GM12878 (cell line): ENCODE results near the gene LRRC45. TPM values are rescaled to one million over a fixed set of nuclear protein-coding genes. Genes with fewer than 3 reads are reported as not detected.

Experiments used
- ATAC-seq: fragments of 200-7000 bp; cut with Tn5 transposase; 3 replicates; pipeline ENCODE4 v1.9.1; 2020; ENCODE audit warnings: mild to moderate bottlenecking, moderate library complexity
- BruUV-seq: library from RNA; stranded (reverse); fragments of 400-500 nt; replicated peaks from 2 replicates; lab custom pipeline; 2021; lab: Mats Ljungman, UMichigan
- CTCF ChIA-PET: fragments of 300-600 bp; sonication (Branson Sonifier 250); formaldehyde crosslinking; extraction: SDS; loops from one replicate; lab custom pipeline; 2021; ENCODE audit warnings: inconsistent platforms; lab: Yijun Ruan, JAX
- POLR2A ChIA-PET: fragments of 350-600 bp; formaldehyde crosslinking; extraction: SDS; loops from one replicate; lab custom pipeline; 2021; ENCODE audit warnings: inconsistent platforms; lab: Charles Lee
- RAD21 ChIA-PET: fragments of 300-600 bp; sonication (Branson Sonifier 250); formaldehyde crosslinking; loops from one replicate; lab custom pipeline; 2023; ENCODE audit warnings: antibody characterized with exemption; ENCODE audit not compliant: unreplicated experiment; lab: Charles Lee
- SMC1A ChIA-PET: fragments of 300-600 bp; sonication (Branson Sonifier 250); formaldehyde crosslinking; loops from one replicate; lab custom pipeline; 2023; ENCODE audit not compliant: unreplicated experiment, uncharacterized antibody; lab: Charles Lee
- DNase-seq: peaks from one replicate; pipeline ENCODE4 v3.0.0-alpha.2; 2011; ENCODE audit warnings: low read depth, low spot score
- FAIRE-seq: peaks from 3 replicates; lab custom pipeline; 2011; peaks lifted over from hg19 to GRCh38; lab: Jason Lieb, UNC
- H2AFZ ChIP-seq: 2 replicates; pipeline ENCODE4 v1.6.0; 2011; ENCODE audit warnings: low read depth, low read length, control low read depth; ENCODE audit not compliant: control insufficient read depth
- H3K27ac ChIP-seq: 2 replicates; pipeline ENCODE4 v1.5.1; 2011; ENCODE audit warnings: control low read depth; ENCODE audit not compliant: control insufficient read depth, insufficient read depth
- H3K27me3 ChIP-seq, 2 experiments: replicated peaks in 1 of 2; 2 replicates each; pipeline versions ENCODE4 v1.6.0 to v1.6.1; 2011; ENCODE audit warnings: low read length in 1 of 2; ENCODE audit not compliant: control insufficient read depth in 2 of 2, insufficient read depth in 2 of 2
- H3K36me3 ChIP-seq, 2 experiments: 2 replicates each; pipeline ENCODE4 v1.5.1; 2011; ENCODE audit warnings: low read length in 1 of 2; ENCODE audit not compliant: control insufficient read depth in 2 of 2, insufficient read depth in 2 of 2
- H3K4me1 ChIP-seq: 2 replicates; pipeline ENCODE4 v1.6.1; 2011; ENCODE audit warnings: mild to moderate bottlenecking, low read length, moderate library complexity, mixed read lengths; ENCODE audit not compliant: control insufficient read depth, insufficient read depth
- H3K4me2 ChIP-seq: 2 replicates; pipeline ENCODE4 v1.6.0; 2011; ENCODE audit warnings: control low read depth; ENCODE audit not compliant: control insufficient read depth, insufficient read depth
- H3K4me3 ChIP-seq: fragments of 200-600 bp; sonication (generic); 2 replicates; pipeline ENCODE4 v1.5.1; 2016
- H3K79me2 ChIP-seq: 2 replicates; pipeline ENCODE4 v1.6.0; 2011; ENCODE audit warnings: low read length; ENCODE audit not compliant: control insufficient read depth, insufficient read depth
- H3K9ac ChIP-seq: 2 replicates; pipeline ENCODE4 v1.8.0; 2011; ENCODE audit warnings: low read length, control low read depth, mixed read lengths; ENCODE audit not compliant: control insufficient read depth, insufficient read depth
- H3K9me3 ChIP-seq: replicated peaks from 3 replicates; pipeline ENCODE4 v1.5.1; 2011; ENCODE audit warnings: mild to moderate bottlenecking, low read length; ENCODE audit not compliant: control insufficient read depth, insufficient read depth
- H4K20me1 ChIP-seq: 2 replicates; pipeline ENCODE4 v1.6.0; 2011; ENCODE audit not compliant: control insufficient read depth, insufficient read depth
- ASH2L ChIP-seq: fragments of 300-600, 200-600 bp; sonication (generic); IDR thresholded peaks from 2 replicates; pipeline ENCODE4 v1.6.1; 2017; ENCODE audit warnings: low read depth, mild to moderate bottlenecking, borderline replicate concordance
- ATF3 ChIP-seq: IDR thresholded peaks from 2 replicates; pipeline ENCODE4 v1.6.1; 2011; ENCODE audit warnings: low read depth, mild to moderate bottlenecking, low read length, moderate library complexity, borderline replicate concordance; ENCODE audit errors: extremely low read depth
- CREM ChIP-seq: IDR thresholded peaks from 2 replicates; pipeline ENCODE4 v1.6.1; 2014; ENCODE audit warnings: antibody characterized with exemption, low read depth
- DPF2 ChIP-seq: fragments of 450-650 bp; IDR thresholded peaks from 2 replicates; pipeline ENCODE4 v1.6.1; 2017; ENCODE audit warnings: mild to moderate bottlenecking
- NR2C2 ChIP-seq: IDR thresholded peaks from 2 replicates; pipeline ENCODE4 v1.6.1; 2011; ENCODE audit warnings: borderline replicate concordance, low read depth; ENCODE audit not compliant: control insufficient read depth, insufficient read length
- PAX8 ChIP-seq: fragments of 450-650 bp; IDR thresholded peaks from 2 replicates; pipeline ENCODE4 v1.6.1; 2017; ENCODE audit warnings: mild to moderate bottlenecking, moderate library complexity
- PML ChIP-seq: IDR thresholded peaks from 2 replicates; pipeline ENCODE4 v1.6.1; 2012; ENCODE audit warnings: low read length, inconsistent platforms
- RBBP5 ChIP-seq: fragments of 200-600 bp; sonication (generic); conservative IDR thresholded peaks from 2 replicates; pipeline ENCODE4 v1.6.1; 2016
- RELA ChIP-seq: fragments of 450-650 bp; IDR thresholded peaks from 2 replicates; pipeline ENCODE4 v1.8.0; 2014; ENCODE audit warnings: borderline replicate concordance; ENCODE audit not compliant: partially characterized antibody
- ZNF592 ChIP-seq: fragments of 450-650 bp; IDR thresholded peaks from 2 replicates; pipeline ENCODE4 v1.6.1; 2017; ENCODE audit warnings: mild to moderate bottlenecking, moderate library complexity
- ZSCAN29 ChIP-seq: fragments of 450-650 bp; IDR thresholded peaks from 2 replicates; pipeline ENCODE4 v1.6.1; 2017; ENCODE audit warnings: mild to moderate bottlenecking, moderate library complexity
- WGBS: methylation state at CpG from one replicate; pipeline ENCODE4 v1.1.6; 2016; ENCODE audit warnings: low lambda C conversion rate; ENCODE audit not compliant: insufficient replicate concordance, insufficient coverage; ENCODE audit errors: missing lambda C conversion rate; 5-methylcytosine and 5-hydroxymethylcytosine counted together
- in situ Hi-C: fragments of 300-500 bp; cut with MboI; formaldehyde crosslinking; loops from 9 replicates; pipeline ENCODE4 v1.14.3; 2018; ENCODE audit warnings: mixed read lengths
- intact Hi-C: fragments of 100-400 bp; cut with micrococcal nuclease; formaldehyde crosslinking; loops from one replicate; pipeline ENCODE4 v1.14.2; 2022; ENCODE audit not compliant: unreplicated experiment
- polyA plus RNA-seq, 11 experiments: library from polyadenylated mRNA; depleted of rRNA in 4 of 11; unstranded in 6 of 11; stranded (reverse) in 5 of 11; fragments of >200 nt; fragmentation: Nextera tagmentation in 4 of 11; fragmentation: Illumina TruSeq in 1 of 11; extraction: Ambion mirVana in 4 of 11; extraction: Trizol in 1 of 11; gene quantifications; 1 replicate in 1 of 11; 2 replicates in 10 of 11; pipeline versions ENCODE4 v1.2.1 to v1.2.3, GENCODE V29; 2011 to 2016; ENCODE audit warnings: inconsistent platforms in 2 of 11, missing spikeins in 2 of 11, low read depth in 1 of 11
- total RNA-seq, 4 experiments: library from RNA; depleted of rRNA in 3 of 4; stranded (reverse); fragments of >200 nt in 3 of 4; fragmentation: Illumina TruSeq in 1 of 4; extraction: Trizol in 1 of 4; gene quantifications; 2 replicates each; pipeline versions ENCODE4 v1.2.1 to v1.2.3, GENCODE V29; 2013 to 2021
- TF ChIP-seq, protein P1 (sequence below): fragments of 450-650 bp; IDR thresholded peaks from 2 replicates; pipeline ENCODE4 v1.6.1; 2017; ENCODE audit warnings: antibody characterized with exemption, mild to moderate bottlenecking, moderate library complexity
- TF ChIP-seq, protein P2 (sequence below), 3 experiments: IDR thresholded peaks in 2 of 3; conservative IDR thresholded peaks in 1 of 3; 2 replicates each; pipeline ENCODE4 v1.5.1; 2011; ENCODE audit warnings: low read depth in 3 of 3, low read length in 3 of 3, mild to moderate bottlenecking in 3 of 3, control low read depth in 2 of 3, moderate library complexity in 2 of 3, inconsistent platforms in 1 of 3, mixed read lengths in 1 of 3; ENCODE audit not compliant: control insufficient read depth in 2 of 3, insufficient read depth in 1 of 3; ENCODE audit errors: extremely low read depth in 1 of 3

The LRRC45 gene
- total and polyA plus RNA-seq, 10 of the 15 experiments (the other 5 are each of a cell fraction or from before 2014, with no cell fraction given) = 0.03 to 27.7 (median 10.4) TPM

DNA sequence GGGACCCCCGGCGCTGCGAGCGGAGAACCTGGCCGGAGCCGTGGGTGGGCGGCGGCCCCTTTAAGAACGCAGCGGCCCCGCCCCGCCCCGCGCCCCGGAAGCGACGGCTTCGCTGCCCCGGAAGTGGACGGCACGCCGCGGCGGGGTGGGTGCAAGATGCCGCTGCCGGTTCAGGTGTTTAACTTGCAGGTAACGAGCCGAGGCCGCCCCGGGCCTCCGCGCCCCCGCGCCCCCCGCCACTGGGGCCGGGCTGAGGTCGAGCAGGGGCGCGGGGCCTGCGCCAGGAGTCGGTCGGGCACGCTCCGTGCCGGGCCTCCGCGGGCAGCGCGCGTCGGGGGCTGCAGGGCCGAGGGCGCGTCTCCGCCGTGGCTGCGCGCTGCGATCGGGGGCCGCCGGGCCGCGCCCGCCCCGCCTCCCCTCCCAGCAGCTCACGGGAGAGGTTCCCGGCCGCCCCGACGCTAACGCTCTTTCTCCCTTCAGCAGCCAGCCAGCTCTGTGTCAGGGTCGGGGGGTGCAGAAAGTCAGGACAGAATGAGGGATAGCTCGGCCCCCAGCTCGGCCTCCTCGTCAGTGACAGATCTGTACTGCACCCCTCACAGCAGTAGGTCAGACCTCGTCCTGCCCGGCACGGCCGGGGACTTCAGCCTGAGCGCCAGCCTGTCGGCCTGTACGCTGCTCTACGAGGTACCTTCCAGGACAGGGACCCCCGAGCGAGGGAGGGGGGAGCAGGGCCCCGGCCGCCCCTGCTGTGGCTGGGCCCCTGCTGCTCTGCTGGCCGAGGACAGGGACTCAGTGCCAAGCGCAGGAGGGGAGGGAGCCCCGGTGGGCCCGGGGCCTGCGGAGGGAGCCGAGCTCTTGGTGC, 28.9 kb downstream of the LRRC45 start, which contains the start of the genes GPS1 and RFNG:
Gene GPS1, plus strand, starts transcription at position 123 of the 862 bp plus-strand sequence. Its CDS starts 34 bp downstream, at position 157.
Gene RFNG, minus strand, starts transcription at position 36 of the 862 bp plus-strand sequence. CDS start 45 bp downstream, outside the sequence.
- H3K27ac ChIP-seq = peak within 1 kb of the TSS; percentile 52
- H3K9ac ChIP-seq = peak within 1 kb of the TSS; percentile 80
- in situ Hi-C loops (no loop called here), intact Hi-C loops (loop anchor here (5.0 kb wide), 1 partner anchor 45 kb away; the partner anchor contains the start of gene FASN)
- peaks cover 0 to 14% of the 10 kb centered on the region in 2 experiments for H3K36me3 ChIP-seq
- ATAC-seq (peak; percentile 94), FAIRE-seq (no peak), DNase-seq (no peak)
- H3K4me2 ChIP-seq = peak within 1 kb of the TSS; percentile 90
- H3K9me3 ChIP-seq = no peaks in the 10 kb centered on the region
- H3K4me3 ChIP-seq = peak within 1 kb of the TSS; percentile 83
- CTCF ChIA-PET = interaction anchor here (0.6 to 1.2 kb wide), 2 partner anchors 14 to 16 kb away, joined by 3 to 4 read pairs; partner anchors contain the start of gene DCXR
- H3K4me1 ChIP-seq = peaks cover 4% of the 10 kb centered on the region
- no peaks in the 10 kb centered on the region for H4K20me1 ChIP-seq
- RAD21 ChIA-PET = interaction anchor here (1.0 kb wide), 1 partner anchor 54 kb away, joined by 3 read pairs; no protein-coding TSS in a partner anchor
- WGBS = 4% methylated on average over 32 of the region's 94 CpGs
- BruUV-seq = TSS peak; percentile 72
- POLR2A ChIA-PET = no interaction called here
- SMC1A ChIA-PET = interaction anchor here (0.7 to 1.2 kb wide), 2 partner anchors 21 to 29 kb away, joined by 3 to 4 read pairs; partner anchors contain the start of genes CENPX and LRRC45
- peaks cover 14% of the 10 kb centered on the region for H3K79me2 ChIP-seq
- peak within 1 kb of the TSS; percentile 47 for H2AFZ ChIP-seq
- no peaks in the 10 kb centered on the region for H3K27me3 ChIP-seq
- TF ChIP-seq DPF2 = 0 out of 2 replicates have a peak, but pooled peaks have one; percentile 19
- no peak for TF ChIP-seq PAX8
- TF ChIP-seq, protein P1, sequence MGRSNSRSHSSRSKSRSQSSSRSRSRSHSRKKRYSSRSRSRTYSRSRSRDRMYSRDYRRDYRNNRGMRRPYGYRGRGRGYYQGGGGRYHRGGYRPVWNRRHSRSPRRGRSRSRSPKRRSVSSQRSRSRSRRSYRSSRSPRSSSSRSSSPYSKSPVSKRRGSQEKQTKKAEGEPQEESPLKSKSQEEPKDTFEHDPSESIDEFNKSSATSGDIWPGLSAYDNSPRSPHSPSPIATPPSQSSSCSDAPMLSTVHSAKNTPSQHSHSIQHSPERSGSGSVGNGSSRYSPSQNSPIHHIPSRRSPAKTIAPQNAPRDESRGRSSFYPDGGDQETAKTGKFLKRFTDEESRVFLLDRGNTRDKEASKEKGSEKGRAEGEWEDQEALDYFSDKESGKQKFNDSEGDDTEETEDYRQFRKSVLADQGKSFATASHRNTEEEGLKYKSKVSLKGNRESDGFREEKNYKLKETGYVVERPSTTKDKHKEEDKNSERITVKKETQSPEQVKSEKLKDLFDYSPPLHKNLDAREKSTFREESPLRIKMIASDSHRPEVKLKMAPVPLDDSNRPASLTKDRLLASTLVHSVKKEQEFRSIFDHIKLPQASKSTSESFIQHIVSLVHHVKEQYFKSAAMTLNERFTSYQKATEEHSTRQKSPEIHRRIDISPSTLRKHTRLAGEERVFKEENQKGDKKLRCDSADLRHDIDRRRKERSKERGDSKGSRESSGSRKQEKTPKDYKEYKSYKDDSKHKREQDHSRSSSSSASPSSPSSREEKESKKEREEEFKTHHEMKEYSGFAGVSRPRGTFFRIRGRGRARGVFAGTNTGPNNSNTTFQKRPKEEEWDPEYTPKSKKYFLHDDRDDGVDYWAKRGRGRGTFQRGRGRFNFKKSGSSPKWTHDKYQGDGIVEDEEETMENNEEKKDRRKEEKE = no peak
- TF ChIP-seq CREM = peak; percentile 39; the same call in 1 of the 2 replicates
- TF ChIP-seq ATF3 = no peak
- no peak for TF ChIP-seq RELA
- no peak for TF ChIP-seq NR2C2
- TF ChIP-seq ASH2L = peak; percentile 37; the same call in 1 of the 2 replicates
- TF ChIP-seq, protein P2, sequence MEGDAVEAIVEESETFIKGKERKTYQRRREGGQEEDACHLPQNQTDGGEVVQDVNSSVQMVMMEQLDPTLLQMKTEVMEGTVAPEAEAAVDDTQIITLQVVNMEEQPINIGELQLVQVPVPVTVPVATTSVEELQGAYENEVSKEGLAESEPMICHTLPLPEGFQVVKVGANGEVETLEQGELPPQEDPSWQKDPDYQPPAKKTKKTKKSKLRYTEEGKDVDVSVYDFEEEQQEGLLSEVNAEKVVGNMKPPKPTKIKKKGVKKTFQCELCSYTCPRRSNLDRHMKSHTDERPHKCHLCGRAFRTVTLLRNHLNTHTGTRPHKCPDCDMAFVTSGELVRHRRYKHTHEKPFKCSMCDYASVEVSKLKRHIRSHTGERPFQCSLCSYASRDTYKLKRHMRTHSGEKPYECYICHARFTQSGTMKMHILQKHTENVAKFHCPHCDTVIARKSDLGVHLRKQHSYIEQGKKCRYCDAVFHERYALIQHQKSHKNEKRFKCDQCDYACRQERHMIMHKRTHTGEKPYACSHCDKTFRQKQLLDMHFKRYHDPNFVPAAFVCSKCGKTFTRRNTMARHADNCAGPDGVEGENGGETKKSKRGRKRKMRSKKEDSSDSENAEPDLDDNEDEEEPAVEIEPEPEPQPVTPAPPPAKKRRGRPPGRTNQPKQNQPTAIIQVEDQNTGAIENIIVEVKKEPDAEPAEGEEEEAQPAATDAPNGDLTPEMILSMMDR (IDR thresholded peaks at IDR 0.05 in 2 of 3, conservative IDR thresholded peaks at IDR 0.05 in 1 of 3; ENCODE audit: control insufficient read depth in 2 of 3, extremely low read depth in 1 of 3, insufficient read depth in 1 of 3, low read depth in 3 of 3, low read length in 3 of 3) = no peak
- TF ChIP-seq PML = no peak
- TF ChIP-seq RBBP5 = no peak
- TF ChIP-seq ZSCAN29 = no peak
- TF ChIP-seq ZNF592 = no peak
